HepG2 (cell line): ENCODE measurements around the gene SRCIN1. TPM values are rescaled to one million over a fixed set of nuclear protein-coding genes. Genes with fewer than 3 reads are reported as not detected.
A peak's percentile ranks its signal among the peaks of the same experiment; 100 is the strongest.

ENCODE experiments used
- ATF1 ChIP-seq: IDR thresholded peaks from 2 replicates; pipeline ENCODE4 v1.6.1; 2016; ENCODE audit warnings: mild to moderate bottlenecking, control low read depth
- ATF3 ChIP-seq: sonication (generic); formaldehyde crosslinking; IDR thresholded peaks from 2 replicates; pipeline ENCODE4 v1.4.0; 2020; ENCODE audit warnings: missing genetic modification reagents
- FOXP4 ChIP-seq: sonication (generic); formaldehyde crosslinking; IDR thresholded peaks from 2 replicates; pipeline ENCODE4 v1.4.0; 2020; ENCODE audit warnings: missing genetic modification reagents
- GTF2F1 ChIP-seq: fragments of 150-350 bp; IDR thresholded peaks from 2 replicates; pipeline ENCODE4 v1.6.1; 2014; ENCODE audit warnings: low read length
- HCFC1 ChIP-seq: fragments of 150-350 bp; IDR thresholded peaks from 2 replicates; pipeline ENCODE4 v1.6.1; 2014; ENCODE audit warnings: low read depth, low read length
- HDAC1 ChIP-seq: sonication (generic); formaldehyde crosslinking; IDR thresholded peaks from 2 replicates; pipeline ENCODE4 v1.5.1; 2020; ENCODE audit warnings: mild to moderate bottlenecking, missing genetic modification reagents
- MAZ ChIP-seq, 2 experiments: sonication (generic) in 1 of 2; formaldehyde crosslinking in 1 of 2; IDR thresholded peaks; 2 replicates each; pipeline versions ENCODE4 v1.5.0 to v1.6.1; 2012 to 2020; ENCODE audit warnings: low read depth in 2 of 2, mild to moderate bottlenecking in 2 of 2, borderline replicate concordance in 1 of 2, improper control_type of control experiment in 1 of 2, low read length in 1 of 2, missing genetic modification reagents in 1 of 2, moderate library complexity in 1 of 2
- NAIF1 ChIP-seq: sonication (generic); formaldehyde crosslinking; IDR thresholded peaks from 2 replicates; pipeline ENCODE4 v1.5.0; 2020; ENCODE audit warnings: mild to moderate bottlenecking, missing genetic modification reagents, borderline replicate concordance
- NFE2L2 ChIP-seq: fragments of 150-350 bp; IDR thresholded peaks from 2 replicates; pipeline ENCODE4 v1.6.1; 2014; ENCODE audit warnings: low read length
- NFYC ChIP-seq: IDR thresholded peaks from 2 replicates; pipeline ENCODE4 v1.6.1; 2016; ENCODE audit warnings: missing genetic modification reagents, missing compliant biosample characterization
- NR2F2 ChIP-seq: IDR thresholded peaks from 2 replicates; pipeline ENCODE4 v1.6.1; 2012; ENCODE audit warnings: low read depth, inconsistent platforms, borderline replicate concordance
- SAP130 ChIP-seq: IDR thresholded peaks from 2 replicates; pipeline ENCODE4 v1.6.1; 2016; ENCODE audit warnings: low read depth
- ZBTB2 ChIP-seq: sonication (generic); formaldehyde crosslinking; IDR thresholded peaks from 2 replicates; pipeline ENCODE4 v1.8.0; 2022; ENCODE audit warnings: low read depth, missing genetic modification reagents
- ZFX ChIP-seq: sonication (generic); formaldehyde crosslinking; IDR thresholded peaks from 2 replicates; pipeline ENCODE4 v1.4.0; 2020; ENCODE audit warnings: mild to moderate bottlenecking, low read depth, missing genetic modification reagents, moderate library complexity
- ZMYM2 ChIP-seq: sonication (generic); formaldehyde crosslinking; IDR thresholded peaks from 2 replicates; pipeline ENCODE4 v1.8.0; 2022; ENCODE audit warnings: mild to moderate bottlenecking, missing genetic modification reagents
- ZNF251 ChIP-seq: sonication (generic); formaldehyde crosslinking; IDR thresholded peaks from 2 replicates; pipeline ENCODE4 v1.9.0; 2021; ENCODE audit warnings: mild to moderate bottlenecking, missing genetic modification reagents
- ZNF513 ChIP-seq: sonication (generic); formaldehyde crosslinking; conservative IDR thresholded peaks from 2 replicates; pipeline ENCODE4 v1.5.0; 2020; ENCODE audit warnings: missing genetic modification reagents
- ZNF546 ChIP-seq: sonication (generic); formaldehyde crosslinking; conservative IDR thresholded peaks from 2 replicates; pipeline ENCODE4 v1.8.1; 2023; ENCODE audit warnings: mild to moderate bottlenecking, missing genetic modification reagents
- ZNF550 ChIP-seq: sonication (generic); formaldehyde crosslinking; IDR thresholded peaks from 2 replicates; pipeline ENCODE4 v1.4.0; 2020; ENCODE audit warnings: mild to moderate bottlenecking, missing genetic modification reagents, borderline replicate concordance
- ZSCAN5A ChIP-seq: sonication (generic); formaldehyde crosslinking; IDR thresholded peaks from 2 replicates; pipeline ENCODE4 v1.8.0; 2022; ENCODE audit warnings: mild to moderate bottlenecking, missing genetic modification reagents, borderline replicate concordance
- polyA plus RNA-seq, 8 experiments: library from polyadenylated mRNA; depleted of rRNA in 3 of 8; stranded (reverse) in 7 of 8; unstranded in 1 of 8; fragments of >200 nt; fragmentation: Illumina TruSeq in 4 of 8; extraction: Trizol in 4 of 8; gene quantifications; 2 replicates each; pipeline versions ENCODE4 v1.2.1 to v1.2.3, GENCODE V29; 2011 to 2016; ENCODE audit warnings: low read depth in 4 of 8, missing spikeins in 1 of 8, mixed read lengths in 1 of 8; ENCODE audit not compliant: insufficient read depth in 1 of 8
- total RNA-seq, 5 experiments: library from RNA; depleted of rRNA; stranded (reverse); fragments of >200 nt; fragmentation: Illumina TruSeq; extraction: Trizol; gene quantifications; 2 replicates each; pipeline ENCODE4 v1.2.3, GENCODE V29; 2016; ENCODE audit warnings: low read depth in 1 of 5

Gene SRCIN1
- total and polyA plus RNA-seq, 2 of the 13 experiments (the other 11 are each of a cell fraction or from before 2014, with no cell fraction given), result 1.2 to 9.6 TPM

GRCh38 chr17:38604479-38605403, 1.0 kb downstream of the SRCIN1 start (continued):
- no peak for TF ChIP-seq ZSCAN5A
- TF ChIP-seq ZMYM2 (CRISPR knock-in tag), result peak; percentile 100
- no peak for TF ChIP-seq HCFC1
- no peak for TF ChIP-seq NFYC (CRISPR knock-in tag)
- TF ChIP-seq ZNF550, result no peak
- TF ChIP-seq NFE2L2, result no peak
- peak; percentile 71; the same call in 1 of the 2 replicates for TF ChIP-seq HDAC1 (CRISPR knock-in tag)
- peak; percentile 44; the same call in 1 of the 2 replicates for TF ChIP-seq MAZ (IDR thresholded peaks at IDR 0.05; ENCODE audit: borderline replicate concordance, low read depth, low read length)
- 0 out of 2 replicates have a peak, but pooled peaks have one; percentile 56 for TF ChIP-seq MAZ (CRISPR knock-in tag; IDR thresholded peaks at IDR 0.05; ENCODE audit: low read depth)
- no peak for TF ChIP-seq FOXP4 (CRISPR knock-in tag)
- no peak for TF ChIP-seq NR2F2
- TF ChIP-seq ZNF513 (CRISPR knock-in tag), result no peak
- TF ChIP-seq ZBTB2 (CRISPR knock-in tag), result no peak
- peak; percentile 23; the same call in 1 of the 2 replicates for TF ChIP-seq SAP130
- no peak for TF ChIP-seq ZNF546 (CRISPR knock-in tag)
- no peak for TF ChIP-seq GTF2F1
- TF ChIP-seq ZNF251, result no peak
- no peak for TF ChIP-seq NAIF1 (CRISPR knock-in tag)
- no peak for TF ChIP-seq ATF1 (CRISPR knock-in tag)
- TF ChIP-seq ZFX (CRISPR knock-in tag), result peak; percentile 41
- no peak for TF ChIP-seq ATF3 (CRISPR knock-in tag)
